HG03565 (cell line): ENCODE results near the gene OR5D18.
"Not testable (repeated sequence)": the region's sequence is repeated elsewhere in the genome, so short reads cannot be mapped to it uniquely, and the experiment has no call there.

Experiments used
- ATAC-seq: cut with Tn5 transposase; IDR thresholded peaks from one replicate; pipeline ENCODE4 v1.9.1; 2021; ENCODE audit warnings: mild to moderate bottlenecking, moderate library complexity; ENCODE audit not compliant: unreplicated experiment

Gene OR5D18

DNA sequence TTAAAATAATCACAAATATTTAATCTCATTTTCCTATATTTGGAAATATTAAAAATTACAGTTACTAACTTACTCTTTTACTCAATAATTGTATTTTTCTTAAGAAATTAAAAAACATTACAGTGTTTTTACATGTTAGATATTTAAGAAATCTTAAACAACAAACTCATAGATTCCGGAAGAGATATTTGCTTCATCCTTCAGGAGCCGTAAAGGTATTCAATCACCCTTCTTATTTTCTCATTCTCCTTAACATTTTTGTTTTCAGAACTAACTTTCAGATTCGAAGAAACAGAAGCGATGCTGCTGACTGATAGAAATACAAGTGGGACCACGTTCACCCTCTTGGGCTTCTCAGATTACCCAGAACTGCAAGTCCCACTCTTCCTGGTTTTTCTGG, at the start of gene OR5D18:
Gene OR5D18 (plus strand): TSS at position 301 of the 400 bp plus-strand sequence. CDS start 0 bp downstream, at position 301.
- no peak for ATAC-seq

DNA sequence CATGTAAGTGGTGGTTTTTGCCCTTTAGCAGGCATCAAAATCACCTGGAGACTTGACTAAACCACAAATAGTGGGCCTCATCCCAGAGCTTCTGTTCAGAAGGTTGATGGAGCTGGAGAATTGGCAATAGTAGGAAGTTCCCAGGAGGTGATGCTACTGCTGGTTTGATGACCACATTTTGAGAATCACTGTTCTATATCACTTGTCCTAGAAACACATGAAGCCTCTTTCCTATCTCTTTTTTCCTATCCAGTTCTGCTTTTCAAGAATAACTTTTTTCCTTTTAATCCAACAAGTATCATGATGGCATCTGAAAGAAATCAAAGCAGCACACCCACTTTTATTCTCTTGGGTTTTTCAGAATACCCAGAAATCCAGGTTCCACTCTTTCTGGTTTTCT, 46.3 kb upstream of the OR5D18 start, which contains the start of gene OR5D13:
Gene OR5D13 (plus strand): TSS at position 301 of the 400 bp plus-strand sequence. CDS start 0 bp downstream, at position 301.
- no peak for ATAC-seq

GRCh38 chr11:55791606-55792005, 27.8 kb upstream of the OR5D18 start:
- ATAC-seq = no peak

GRCh38 chr11:55793321-55793720, 26.1 kb upstream of the OR5D18 start:
- ATAC-seq = no peak

- ATAC-seq = no peak
Observed at GRCh38 chr11:55795256-55795655, 24.2 kb upstream of the OR5D18 start, which contains the start of gene OR5D14. TSS of gene OR5D14 (plus strand) at chr11:55795556. CDS start at chr11:55795556, 0 bp downstream.

- ATAC-seq = no peak
Observed at GRCh38 chr11:55806248-55806647, 13.2 kb upstream of the OR5D18 start.

- ATAC-seq = no peak
Observed at GRCh38 chr11:55811067-55811466, 8.4 kb upstream of the OR5D18 start, which contains the start of gene OR5L1. TSS of gene OR5L1 (plus strand) at chr11:55811367. CDS start at chr11:55811467, 100 bp downstream.

GRCh38 chr11:55826919-55827318, 7.5 kb downstream of the OR5D18 start, which contains the start of gene OR5L2:
TSS of gene OR5L2 (plus strand) at chr11:55827219. CDS start at chr11:55827219, 0 bp downstream.
- ATAC-seq = no peak

- ATAC-seq = no peak
Observed at GRCh38 chr11:55838452-55838851, 19.0 kb downstream of the OR5D18 start, which contains the start of gene OR5D16. TSS of gene OR5D16 (plus strand) at chr11:55838752. CDS start at chr11:55838752, 0 bp downstream.

DNA sequence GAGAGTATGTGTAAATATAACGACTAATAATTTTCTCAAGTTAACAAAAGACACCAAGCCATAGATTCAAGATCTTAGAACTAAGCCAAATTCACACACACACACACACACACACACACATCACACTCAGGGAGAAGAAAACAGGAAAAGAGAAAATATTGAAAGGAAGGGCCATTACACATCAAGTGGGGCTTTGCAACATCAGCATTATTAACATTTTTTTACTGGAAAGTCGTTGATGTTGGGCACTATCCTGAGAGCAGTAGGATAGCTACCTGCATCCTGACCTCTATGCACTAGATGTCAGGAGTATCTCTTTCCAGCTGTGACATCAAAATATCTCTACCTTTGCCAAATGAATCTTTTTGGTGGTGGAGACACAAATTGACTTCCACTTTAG, 28.0 kb downstream of the OR5D18 start:
- no peak for ATAC-seq

- no peak for ATAC-seq
Observed at GRCh38 chr11:55849037-55849436, 29.6 kb downstream of the OR5D18 start.

DNA sequence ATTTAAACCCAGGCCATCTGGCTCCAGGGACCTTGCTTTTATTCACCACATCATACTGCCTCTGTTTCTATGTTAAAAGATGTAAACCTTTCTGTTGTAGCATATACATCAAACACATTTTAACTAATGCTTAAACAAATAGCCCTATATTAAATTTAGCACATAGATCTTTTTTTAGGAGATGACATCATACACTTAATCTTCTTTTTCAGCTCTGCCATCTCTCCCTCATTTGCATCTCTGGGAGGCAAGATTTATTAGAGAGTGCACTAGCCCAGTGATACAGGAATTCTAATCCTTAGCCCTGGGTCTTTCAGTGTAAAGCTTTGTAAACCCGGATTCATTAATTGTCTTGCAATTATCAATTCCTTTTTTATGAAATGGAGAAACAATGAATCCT, 32.7 kb downstream of the OR5D18 start:
- ATAC-seq = no peak

DNA sequence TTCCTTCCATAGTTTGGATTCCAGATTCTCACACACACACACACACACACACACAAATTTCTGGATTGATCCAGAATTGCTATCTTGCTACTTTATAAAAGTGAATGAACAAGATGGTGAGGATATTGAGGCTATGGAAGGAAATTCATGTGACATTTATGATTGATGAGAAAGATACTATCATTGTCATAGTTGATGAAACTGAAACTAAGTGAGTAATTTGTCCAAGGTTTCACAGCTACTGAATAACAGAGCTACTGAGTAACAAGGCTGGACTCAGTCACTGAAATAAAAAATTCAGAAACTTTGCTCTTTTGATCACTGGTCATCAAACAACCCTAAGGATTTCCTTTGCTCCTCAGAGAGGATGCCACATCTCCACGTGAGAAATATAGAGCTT, 35.3 kb downstream of the OR5D18 start:
- ATAC-seq = peak; percentile 69

GRCh38 chr11:55867354-55867753, 47.9 kb downstream of the OR5D18 start:
- not testable (repeated sequence) for ATAC-seq
